Mesothelial cell of epicardium (in vitro differentiated cells): ENCODE measurements around the gene TGM2. TPM values are rescaled to one million over a fixed set of nuclear protein-coding genes. Genes with fewer than 3 reads are reported as not detected.
A peak's percentile ranks its signal among the peaks of the same experiment; 100 is the strongest.

Experiments
- DNase-seq, 2 experiments: peaks; one replicate each; pipeline ENCODE4 v3.0.0; 2021; ENCODE audit warnings: low spot score in 2 of 2; ENCODE audit not compliant: unreplicated experiment in 2 of 2
- H3K27ac Mint-ChIP-seq: 2 replicates; pipeline ENCODE4 v1.8.0; 2021; ENCODE audit warnings: mixed read lengths
- H3K27me3 Mint-ChIP-seq: 2 replicates; pipeline ENCODE4 v1.8.0; 2021; ENCODE audit warnings: low read depth, mixed read lengths
- H3K36me3 Mint-ChIP-seq: 2 replicates; pipeline ENCODE4 v1.8.0; 2021; ENCODE audit warnings: mixed read lengths
- H3K4me1 Mint-ChIP-seq: 2 replicates; pipeline ENCODE4 v1.8.0; 2021; ENCODE audit warnings: mixed read lengths
- H3K4me3 Mint-ChIP-seq: 2 replicates; pipeline ENCODE4 v1.8.0; 2021; ENCODE audit warnings: mild to moderate bottlenecking, moderate library complexity, mixed read lengths
- H3K9me3 Mint-ChIP-seq: 2 replicates; pipeline ENCODE4 v1.8.0; 2021; ENCODE audit warnings: mixed read lengths
- CTCF ChIP-seq: fragments of 200-600 bp; sonication (generic); IDR thresholded peaks from one replicate; pipeline ENCODE4 v1.5.0; 2021; ENCODE audit warnings: antibody characterized with exemption; ENCODE audit not compliant: unreplicated experiment
- total RNA-seq: library from RNA; stranded (reverse); gene quantifications from 3 replicates; pipeline ENCODE4 v1.2.1, GENCODE V29; 2021

Gene TGM2
- total RNA-seq, 1 donor from 2014 or later: 35.7 TPM

GRCh38 chr20:38092260-38092857 is 72.7 kb downstream of the TGM2 start:
- Mint-ChIP-seq H3K4me1 (peaks cover 17% of the 10 kb centered on the region), H3K27me3 (no peaks in the 10 kb centered on the region), H3K27ac (no peak overlapping the region), H3K36me3 (peaks cover 21% of the 10 kb centered on the region), H3K4me3 (no peak overlapping the region), H3K9me3 (no peaks in the 10 kb centered on the region)
- no peak for DNase-seq
- no peak for TF ChIP-seq CTCF

- peak overlapping the region; percentile 81 for H3K27ac Mint-ChIP-seq
- H3K4me1 Mint-ChIP-seq: peaks cover 18% of the 10 kb centered on the region
- no peaks in the 10 kb centered on the region for H3K9me3 Mint-ChIP-seq
- no peak for DNase-seq
- peaks cover 26% of the 10 kb centered on the region for H3K36me3 Mint-ChIP-seq
- H3K4me3 Mint-ChIP-seq: no peak overlapping the region
- no peak for TF ChIP-seq CTCF
- no peaks in the 10 kb centered on the region for H3K27me3 Mint-ChIP-seq
Measured at GRCh38 chr20:38091441-38092216, 73.4 kb downstream of the TGM2 start.

- Mint-ChIP-seq H3K27ac (no peak overlapping the region), H3K4me1 (peaks cover 32% of the 10 kb centered on the region), H3K4me3 (no peak overlapping the region), H3K36me3 (peaks cover 32% of the 10 kb centered on the region), H3K9me3 (no peaks in the 10 kb centered on the region), H3K27me3 (no peaks in the 10 kb centered on the region)
- TF ChIP-seq CTCF: no peak
- no peak for DNase-seq
Measured at GRCh38 chr20:38090061-38090460, 75.0 kb downstream of the TGM2 start.

- no peak for DNase-seq
- TF ChIP-seq CTCF: no peak
- Mint-ChIP-seq H3K27ac (no peak overlapping the region), H3K4me1 (peaks cover 33% of the 10 kb centered on the region), H3K36me3 (peaks cover 31% of the 10 kb centered on the region), H3K27me3 (no peaks in the 10 kb centered on the region), H3K4me3 (no peak overlapping the region), H3K9me3 (no peaks in the 10 kb centered on the region)
Measured at GRCh38 chr20:38089500-38089899, 75.6 kb downstream of the TGM2 start.

- Mint-ChIP-seq H3K36me3 (peaks cover 48% of the 10 kb centered on the region), H3K9me3 (peaks cover 13% of the 10 kb centered on the region), H3K4me1 (peaks cover 45% of the 10 kb centered on the region), H3K27me3 (no peaks in the 10 kb centered on the region), H3K27ac (peak overlapping the region; percentile 94), H3K4me3 (peak overlapping the region; percentile 2)
- TF ChIP-seq CTCF: no peak
- DNase-seq: no peak
Measured at GRCh38 chr20:38085026-38085425, 80.0 kb downstream of the TGM2 start.
